ENCODE measurements around the gene LGALS9B. TPM values are rescaled to one million over a fixed set of nuclear protein-coding genes. Genes with fewer than 3 reads are reported as not detected.
"Not testable (repeated sequence)": the region's sequence is repeated elsewhere in the genome, so short reads cannot be mapped to it uniquely, and the experiment has no call there.

Gene LGALS9B
- total and polyA plus RNA-seq, 9 donors: not detected

DNA sequence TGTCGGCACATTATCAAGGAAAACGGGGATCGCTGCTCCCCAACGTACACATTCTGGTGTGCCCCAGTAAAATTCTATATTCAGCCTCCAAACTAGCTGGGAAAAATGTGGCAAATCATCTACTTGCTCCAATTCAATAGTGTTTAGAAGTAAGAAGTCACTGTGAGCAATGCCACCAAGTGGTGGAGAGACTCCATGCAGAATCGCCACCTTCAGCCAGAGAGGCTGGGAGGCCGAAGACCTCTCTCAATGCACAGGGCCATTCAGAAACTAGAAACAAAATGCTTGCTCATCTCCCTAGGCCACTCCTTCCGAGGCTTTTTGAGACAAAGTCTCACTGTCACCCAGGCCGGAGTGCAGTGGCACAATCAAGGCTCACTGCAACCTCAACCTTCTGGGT, 48.5 kb downstream of the LGALS9B start:
- H3K27me3 ChIP-seq (ENCODE audit: control insufficient read depth, insufficient read depth, low read length); DNase-seq; H3K36me3 ChIP-seq (ENCODE audit: control insufficient read depth, insufficient read depth, low read length); H3K27ac ChIP-seq (ENCODE audit: low read length); H3K4me3 ChIP-seq (ENCODE audit: low read length); H3K4me1 ChIP-seq (ENCODE audit: control insufficient read depth, insufficient read depth, low read length); H3K9me3 ChIP-seq (replicated peaks; ENCODE audit: control insufficient read depth, low read depth, low read length): not testable (repeated sequence)
- no CpG with 5 or more reads among the region's 8 CpGs for WGBS (ENCODE audit: insufficient coverage)

DNA sequence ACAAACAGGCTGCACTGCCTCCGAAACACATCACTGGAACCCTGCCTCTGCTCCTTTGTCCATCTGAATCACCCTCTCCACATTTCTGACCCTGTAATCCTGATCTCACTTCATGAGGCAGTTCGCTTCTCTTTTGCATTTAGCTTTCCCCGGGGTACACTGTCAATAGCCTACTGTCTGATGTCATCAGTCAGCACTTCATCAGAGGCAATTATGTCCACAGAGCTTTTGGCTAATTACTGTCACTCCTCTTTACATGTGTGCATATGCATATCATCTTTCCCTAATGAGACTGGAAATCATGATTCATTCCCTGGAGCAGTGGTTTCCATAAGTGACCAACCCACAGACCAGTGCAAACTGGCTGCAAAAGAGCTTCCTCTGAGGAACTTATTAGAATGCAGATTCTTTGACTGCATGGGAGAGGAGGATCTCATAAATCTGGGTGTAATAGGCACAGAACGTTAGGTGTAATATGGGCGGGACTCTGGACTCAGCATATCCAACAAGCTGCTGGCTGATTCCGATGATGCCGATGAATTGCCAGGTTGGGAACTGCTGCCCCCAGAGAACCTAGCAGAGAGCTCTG, 49.8 kb downstream of the LGALS9B start:
- not testable (repeated sequence) for H3K9me3 ChIP-seq (replicated peaks; ENCODE audit: control insufficient read depth, low read depth, low read length); H3K36me3 ChIP-seq (ENCODE audit: control insufficient read depth, insufficient read depth, low read length); DNase-seq; H3K4me3 ChIP-seq (ENCODE audit: low read length); H3K27me3 ChIP-seq (ENCODE audit: control insufficient read depth, insufficient read depth, low read length); H3K27ac ChIP-seq (ENCODE audit: low read length); H3K4me1 ChIP-seq (ENCODE audit: control insufficient read depth, insufficient read depth, low read length)
- WGBS (ENCODE audit: insufficient coverage): no CpG with 5 or more reads among the region's 7 CpGs

DNA sequence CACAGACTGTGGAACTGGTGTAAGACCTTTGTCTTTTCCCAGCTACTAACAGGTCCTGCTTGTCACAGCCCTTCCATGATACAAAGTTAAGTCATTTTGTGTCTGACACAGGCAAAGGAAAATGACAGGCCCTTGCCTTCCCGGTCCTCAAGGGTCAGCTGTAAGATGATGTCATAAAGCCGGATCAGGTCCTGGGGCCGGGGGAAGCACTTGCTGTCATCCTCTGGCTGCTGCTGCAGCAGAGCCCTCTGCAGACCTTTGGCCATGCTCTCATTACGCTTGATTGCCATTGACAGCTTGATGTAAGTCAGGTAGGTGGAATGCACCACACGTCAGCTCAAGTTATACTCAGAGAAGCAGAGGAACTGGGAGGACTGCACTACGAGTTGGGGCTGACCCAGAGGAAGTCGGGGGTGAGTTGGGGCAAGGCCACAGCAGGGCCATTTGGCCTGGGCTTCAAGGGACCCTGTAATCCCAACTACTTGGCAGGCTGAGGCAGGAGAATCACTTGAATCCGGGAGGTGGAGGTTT, 50.9 kb downstream of the LGALS9B start:
- not testable (repeated sequence) for DNase-seq

DNA sequence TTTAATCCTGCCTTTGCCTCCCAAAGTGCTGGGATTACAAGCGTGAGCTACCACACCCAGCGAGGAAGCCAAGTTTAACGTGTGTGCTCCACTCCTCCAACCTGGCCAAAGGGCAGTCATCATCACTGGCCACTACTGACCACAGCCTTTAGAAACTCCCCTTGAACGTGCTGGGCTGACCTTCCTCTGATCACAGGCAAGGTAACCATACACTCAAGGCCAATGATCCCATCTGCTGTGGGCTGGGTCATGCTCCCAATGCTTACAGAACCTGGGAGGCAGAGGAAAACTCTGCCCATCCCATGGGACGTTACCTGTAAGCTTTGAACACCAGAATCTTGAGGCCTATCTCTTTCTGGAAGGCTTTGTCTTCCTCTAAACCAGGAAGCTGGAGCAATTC, 51.9 kb downstream of the LGALS9B start:
- not testable (repeated sequence) for H3K27ac ChIP-seq (ENCODE audit: low read length); DNase-seq; H3K4me1 ChIP-seq (ENCODE audit: control insufficient read depth, insufficient read depth, low read length); H3K36me3 ChIP-seq (ENCODE audit: control insufficient read depth, insufficient read depth, low read length); H3K9me3 ChIP-seq (replicated peaks; ENCODE audit: control insufficient read depth, low read depth, low read length); H3K27me3 ChIP-seq (ENCODE audit: control insufficient read depth, insufficient read depth, low read length); H3K4me3 ChIP-seq (ENCODE audit: low read length)
- no CpG with 5 or more reads among the region's 5 CpGs for WGBS (ENCODE audit: insufficient coverage)

More for the DNA sequence above, 50.9 kb downstream of the LGALS9B start:
- H3K9me3 ChIP-seq (replicated peaks; ENCODE audit: control insufficient read depth, low read depth, low read length); H3K4me3 ChIP-seq (ENCODE audit: low read length); H3K27ac ChIP-seq (ENCODE audit: low read length); H3K36me3 ChIP-seq (ENCODE audit: control insufficient read depth, insufficient read depth, low read length); H3K27me3 ChIP-seq (ENCODE audit: control insufficient read depth, insufficient read depth, low read length); H3K4me1 ChIP-seq (ENCODE audit: control insufficient read depth, insufficient read depth, low read length): not testable (repeated sequence)
- WGBS (ENCODE audit: insufficient coverage): no CpG with 5 or more reads among the region's 8 CpGs

DNA sequence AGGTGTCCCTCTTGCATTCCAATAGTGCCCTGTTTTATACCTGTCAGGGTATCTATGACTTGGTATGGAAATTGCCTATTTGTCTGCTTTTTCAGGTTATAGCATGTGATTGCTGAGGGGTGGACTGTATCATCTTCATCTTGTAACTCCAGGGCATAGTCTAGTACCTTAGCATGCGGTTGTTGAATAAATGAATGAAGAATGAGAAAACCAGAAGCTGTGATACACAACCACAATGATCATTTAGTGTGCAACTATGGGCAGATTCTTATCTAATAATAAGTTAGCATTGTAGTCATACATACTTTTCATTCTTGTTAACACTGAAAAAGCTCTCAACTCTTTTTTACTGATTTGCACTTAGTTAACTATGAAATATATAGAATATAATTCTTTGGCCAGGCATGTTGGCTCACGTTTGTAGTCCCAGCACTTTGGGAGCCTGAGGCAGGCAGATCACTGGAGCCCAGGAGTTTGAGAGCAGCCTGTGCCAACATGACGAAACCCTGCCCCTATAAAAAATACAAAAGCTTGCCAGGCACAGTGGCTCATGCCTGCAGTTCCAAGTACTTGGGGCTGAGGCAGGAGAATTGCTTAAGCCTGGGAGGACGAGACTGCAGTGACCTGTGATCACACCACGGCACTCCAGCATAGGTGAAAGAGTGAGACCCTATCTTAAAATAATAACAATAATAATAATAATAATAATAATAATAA, 65.9 kb downstream of the LGALS9B start:
- not testable (repeated sequence) for H3K4me1 ChIP-seq (ENCODE audit: control insufficient read depth, insufficient read depth, low read length); H3K27me3 ChIP-seq (ENCODE audit: control insufficient read depth, insufficient read depth, low read length); H3K9me3 ChIP-seq (replicated peaks; ENCODE audit: control insufficient read depth, low read depth, low read length); DNase-seq; H3K4me3 ChIP-seq (ENCODE audit: low read length); H3K27ac ChIP-seq (ENCODE audit: low read length); H3K36me3 ChIP-seq (ENCODE audit: control insufficient read depth, insufficient read depth, low read length)
- WGBS (ENCODE audit: insufficient coverage): no CpG with 5 or more reads among the region's 5 CpGs

DNA sequence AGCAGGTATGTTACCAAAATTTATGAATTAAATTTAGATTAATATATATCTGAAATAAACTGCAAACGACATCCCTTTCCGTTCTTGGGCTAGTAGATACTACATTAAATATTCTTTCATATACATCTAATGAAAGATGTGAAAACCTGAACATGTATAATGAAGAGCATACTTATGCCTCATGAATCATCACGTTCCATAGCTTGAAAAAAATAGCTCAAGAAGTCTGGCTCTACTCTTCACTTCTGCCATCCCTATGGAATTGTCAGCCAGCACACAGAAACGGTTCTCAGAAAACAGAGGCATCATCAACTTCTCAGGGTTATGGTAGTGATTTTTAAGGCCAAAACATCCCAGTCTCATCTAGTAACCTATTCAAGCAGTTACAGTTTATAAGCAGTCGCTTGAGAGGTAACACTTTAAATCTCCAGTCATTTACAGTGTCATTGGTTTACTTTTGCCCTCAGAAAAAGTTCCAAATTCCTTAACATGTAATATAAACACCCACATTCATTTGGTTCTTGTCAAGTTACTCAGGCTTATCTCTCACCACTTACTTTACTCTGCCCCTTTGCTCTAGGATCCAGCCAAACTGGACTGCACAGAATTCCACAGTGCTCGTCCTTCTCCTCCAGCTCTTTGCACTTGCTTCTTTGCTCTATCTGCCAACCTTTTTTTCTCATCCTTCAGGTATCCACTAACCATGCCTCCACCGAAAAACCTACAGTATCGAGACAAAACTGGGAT, 66.6 kb downstream of the LGALS9B start:
- H3K27ac ChIP-seq (ENCODE audit: low read length); H3K36me3 ChIP-seq (ENCODE audit: control insufficient read depth, insufficient read depth, low read length); H3K4me1 ChIP-seq (ENCODE audit: control insufficient read depth, insufficient read depth, low read length); H3K4me3 ChIP-seq (ENCODE audit: low read length); H3K9me3 ChIP-seq (replicated peaks; ENCODE audit: control insufficient read depth, low read depth, low read length); DNase-seq; H3K27me3 ChIP-seq (ENCODE audit: control insufficient read depth, insufficient read depth, low read length): not testable (repeated sequence)
- WGBS (ENCODE audit: insufficient coverage): no CpG with 5 or more reads among the region's 8 CpGs

Other genes with a start within 250 kb of the LGALS9B start
- not detected for gene CDRT15L2, start 112.2 kb upstream of the LGALS9B start, total RNA-seq
- not detected for gene CDRT15L2, start 112.2 kb upstream of the LGALS9B start, polyA plus RNA-seq (ENCODE audit: insufficient read depth in 1 of 8, insufficient read length in 8 of 8, low replicate concordance in 1 of 8)